Esophagus muscularis mucosa (tissue), 4 donors: Measurements from ENCODE around the gene UNC13C. TPM values are rescaled to one million over a fixed set of nuclear protein-coding genes. Genes with fewer than 3 reads are reported as not detected.

ENCODE experiments used
- DNase-seq: peaks from one replicate; pipeline ENCODE4 v3.0.0-alpha.2; 2017; ENCODE audit errors: extremely low spot score
- H3K27ac ChIP-seq, 4 donors: fragments of 200-600 bp; sonication (generic); replicated peaks in 1 of 4; 1 replicate in 3 of 4; 2 replicates in 1 of 4; pipeline ENCODE4 v1.5.1; 2016 to 2019; ENCODE audit warnings: mild to moderate bottlenecking in 1 of 4
- H3K27me3 ChIP-seq, 4 donors: fragments of 200-600 bp; sonication (generic); one replicate each; pipeline versions ENCODE4 v1.5.1 to v1.6.0; 2016 to 2019
- H3K36me3 ChIP-seq, 4 donors: fragments of 200-600 bp; sonication (generic); one replicate each; pipeline ENCODE4 v1.5.1; 2016 to 2019
- H3K4me1 ChIP-seq, 4 donors: fragments of 200-600 bp; sonication (generic); one replicate each; pipeline ENCODE4 v1.5.1; 2016 to 2019
- H3K4me3 ChIP-seq, 4 donors: fragments of 200-600 bp; sonication (generic); 1 replicate in 2 of 4; 2 replicates in 2 of 4; pipeline ENCODE4 v1.5.1; 2016 to 2019; ENCODE audit warnings: mild to moderate bottlenecking in 4 of 4, moderate library complexity in 1 of 4
- H3K9me3 ChIP-seq, 4 donors: fragments of 200-600 bp; sonication (generic); 1 replicate in 3 of 4; 2 replicates in 1 of 4; pipeline ENCODE4 v1.5.1; 2016 to 2019
- CTCF ChIP-seq, 3 experiments: fragments of 200-600 bp in 2 of 3; fragments of 450-650 bp in 1 of 3; sonication (generic) in 2 of 3; IDR thresholded peaks; one replicate each; pipeline ENCODE4 v1.5.1; 2017 to 2019; ENCODE audit warnings: antibody characterized with exemption in 3 of 3, mild to moderate bottlenecking in 2 of 3, moderate library complexity in 1 of 3
- EP300 ChIP-seq: sonication (generic); formaldehyde crosslinking; IDR thresholded peaks from one replicate; pipeline ENCODE4 v1.6.1; 2017; ENCODE audit warnings: antibody characterized with exemption
- POLR2A ChIP-seq: fragments of 450-650 bp; IDR thresholded peaks from one replicate; pipeline ENCODE4 v1.6.1; 2017; ENCODE audit warnings: antibody characterized with exemption, moderate library complexity, mild to moderate bottlenecking, low read depth
- POLR2AphosphoS5 ChIP-seq, 2 donors: sonication (generic); formaldehyde crosslinking; IDR thresholded peaks; one replicate each; pipeline ENCODE4 v1.6.1; 2017; ENCODE audit warnings: antibody characterized with exemption in 2 of 2
- WGBS: methylation state at CpG from one replicate; pipeline ENCODE4 v1.1.5; 2018; 5-methylcytosine and 5-hydroxymethylcytosine counted together
- intact Hi-C: fragments of 100-400 bp; cut with DNase I; formaldehyde crosslinking; loops from one replicate; pipeline ENCODE4 v1.15.1; 2023
- total RNA-seq, 4 donors: library from RNA; depleted of rRNA; stranded (reverse); fragments of >200 nt; gene quantifications; one replicate each; pipeline versions ENCODE4 v1.1.0 to v1.2.1, GENCODE V29; 2016

The UNC13C gene
- total RNA-seq, 4 donors from 2014 or later = 0.17 to 4.2 (median 0.59) TPM

GRCh38 chr15:54567408-54568035 lies 589.3 kb downstream of the UNC13C start:
- Histone ChIP-seq H3K27ac (no peak overlapping the region), H3K4me1 (no peaks in the 10 kb centered on the region), H3K36me3 (no peaks in the 10 kb centered on the region), H3K9me3 (no peaks in the 10 kb centered on the region), H3K27me3 (no peaks in the 10 kb centered on the region), H3K4me3 (no peak overlapping the region)
- no peak for DNase-seq
- intact Hi-C loops = no loop called here
- TF ChIP-seq CTCF (IDR thresholded peaks at IDR 0.05) (no peak), POLR2AphosphoS5 (IDR thresholded peaks at IDR 0.05) (no peak), EP300 (no peak), POLR2A (no peak)
- WGBS = 33% methylated on average over 2 of the region's 2 CpGs

GRCh38 chr15:54568381-54568780 lies 590.1 kb downstream of the UNC13C start:
- Histone ChIP-seq H3K4me3 (no peak overlapping the region), H3K27me3 (no peaks in the 10 kb centered on the region), H3K36me3 (no peaks in the 10 kb centered on the region), H3K27ac (no peak overlapping the region), H3K9me3 (no peaks in the 10 kb centered on the region), H3K4me1 (no peaks in the 10 kb centered on the region)
- 64% methylated on average over 1 of the region's 1 CpG for WGBS
- DNase-seq = no peak
- intact Hi-C loops = no loop called here
- TF ChIP-seq EP300 (no peak), POLR2A (no peak), CTCF (IDR thresholded peaks at IDR 0.05) (no peak), POLR2AphosphoS5 (IDR thresholded peaks at IDR 0.05) (no peak)

DNA sequence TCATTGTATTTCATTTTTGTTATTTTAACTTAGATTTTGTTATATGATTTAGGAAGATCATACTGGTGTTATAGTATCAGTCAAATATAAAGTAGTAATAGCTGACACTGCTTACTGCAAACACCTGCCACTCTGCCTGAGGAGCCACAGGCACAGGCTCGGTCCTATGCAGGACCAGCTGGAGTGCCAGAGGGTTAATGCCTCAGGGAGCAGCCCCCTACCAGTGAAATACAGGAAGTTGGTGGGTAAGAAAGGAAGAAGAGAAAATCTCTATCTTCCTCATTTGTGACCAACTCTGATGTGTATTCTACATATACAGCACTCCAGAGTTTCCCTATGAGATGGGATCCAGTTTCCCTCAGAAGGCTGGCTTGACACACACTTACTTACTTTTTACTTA lies 593.3 kb downstream of the UNC13C start:
- Histone ChIP-seq H3K9me3 (no peaks in the 10 kb centered on the region), H3K27me3 (no peaks in the 10 kb centered on the region), H3K4me3 (no peak overlapping the region), H3K36me3 (no peaks in the 10 kb centered on the region), H3K4me1 (no peaks in the 10 kb centered on the region), H3K27ac (no peak overlapping the region)
- WGBS = 75% methylated on average over 1 of the region's 1 CpG
- intact Hi-C loops = loop anchor here (5.0 kb wide), 1 partner anchor 51 kb away; no protein-coding TSS in a partner anchor
- no peak for DNase-seq
- no peak for TF ChIP-seq CTCF (IDR thresholded peaks at IDR 0.05)

DNA sequence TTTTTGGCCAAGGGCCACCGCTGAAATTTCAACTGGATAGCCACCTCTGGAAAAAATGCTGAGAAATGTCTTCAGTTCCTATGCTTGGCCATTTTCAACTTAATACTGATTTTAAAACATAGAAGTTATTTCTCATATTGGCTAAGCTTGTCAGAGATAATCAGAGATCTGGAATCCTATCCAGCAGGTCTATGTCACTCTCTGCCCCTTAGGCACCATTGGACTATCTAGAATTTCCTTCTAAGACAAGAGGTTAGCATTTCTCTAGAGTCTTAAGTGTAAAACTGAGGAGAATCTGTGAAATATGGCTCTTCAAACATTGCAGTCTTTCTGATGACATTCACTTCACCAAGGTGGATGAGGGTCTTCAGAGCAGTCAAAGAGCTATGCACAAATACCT lies 597.3 kb downstream of the UNC13C start:
- TF ChIP-seq EP300 (no peak), POLR2AphosphoS5 (IDR thresholded peaks at IDR 0.05) (no peak), CTCF (IDR thresholded peaks at IDR 0.05) (no peak)
- Histone ChIP-seq H3K9me3 (no peaks in the 10 kb centered on the region), H3K27me3 (no peaks in the 10 kb centered on the region), H3K4me3 (no peak overlapping the region), H3K4me1 (no peaks in the 10 kb centered on the region), H3K36me3 (no peaks in the 10 kb centered on the region), H3K27ac (no peak overlapping the region)
- intact Hi-C loops = no loop called here
- 84% methylated on average over 1 of the region's 1 CpG for WGBS
- no peak for DNase-seq

DNA sequence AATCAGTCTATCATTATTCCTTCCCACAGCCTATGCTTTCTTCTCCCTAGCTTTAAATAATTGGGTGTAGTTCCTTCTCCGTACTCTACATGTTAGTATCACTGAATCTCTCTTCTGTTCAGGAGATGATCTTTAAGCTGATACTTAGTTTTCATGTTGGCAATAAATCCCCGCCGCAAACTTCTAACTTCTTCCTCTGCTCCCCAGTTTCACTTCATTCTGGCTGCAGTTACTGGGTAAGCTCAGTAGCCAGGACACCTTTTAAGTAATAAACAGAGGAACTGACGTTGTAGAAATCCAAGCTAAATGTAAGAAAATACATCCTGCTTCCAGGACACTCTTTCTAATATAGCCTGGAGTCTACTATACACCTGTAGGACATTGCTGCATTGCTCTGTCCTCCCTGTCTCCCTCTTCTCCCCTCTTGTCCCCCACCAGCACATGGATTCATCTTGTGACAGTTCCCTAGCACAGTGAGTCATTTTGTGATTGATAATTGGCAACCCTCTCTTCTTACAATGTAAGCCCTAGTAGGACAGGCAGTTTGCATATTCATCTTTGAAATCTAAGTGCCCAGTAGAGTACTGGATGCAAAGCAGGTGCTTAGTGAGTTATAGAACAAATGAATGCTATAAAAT lies 598.2 kb downstream of the UNC13C start:
- WGBS = 65% methylated on average over 4 of the region's 4 CpGs
- intact Hi-C loops = no loop called here
- TF ChIP-seq POLR2A (no peak), CTCF (IDR thresholded peaks at IDR 0.05) (no peak), POLR2AphosphoS5 (IDR thresholded peaks at IDR 0.05) (no peak), EP300 (no peak)

More for the DNA sequence above, 598.2 kb downstream of the UNC13C start:
- no peak overlapping the region for H3K4me3 ChIP-seq
- H3K27me3 ChIP-seq = no peaks in the 10 kb centered on the region
- no peaks in the 10 kb centered on the region for H3K4me1 ChIP-seq
- peaks cover 0 to 6% (median 2%) of the 10 kb centered on the region in 4 donors for H3K9me3 ChIP-seq
- no peak overlapping the region for H3K27ac ChIP-seq
- no peak for DNase-seq
- no peaks in the 10 kb centered on the region for H3K36me3 ChIP-seq
